ENCODE measurements around the gene MARK2. TPM values are rescaled to one million over a fixed set of nuclear protein-coding genes. Genes with fewer than 3 reads are reported as not detected.

The MARK2 gene
- polyA plus RNA-seq, 1 donor (not counting 4 experiments of a cell fraction or from before 2014, with no cell fraction given) = 20.8 TPM

DNA sequence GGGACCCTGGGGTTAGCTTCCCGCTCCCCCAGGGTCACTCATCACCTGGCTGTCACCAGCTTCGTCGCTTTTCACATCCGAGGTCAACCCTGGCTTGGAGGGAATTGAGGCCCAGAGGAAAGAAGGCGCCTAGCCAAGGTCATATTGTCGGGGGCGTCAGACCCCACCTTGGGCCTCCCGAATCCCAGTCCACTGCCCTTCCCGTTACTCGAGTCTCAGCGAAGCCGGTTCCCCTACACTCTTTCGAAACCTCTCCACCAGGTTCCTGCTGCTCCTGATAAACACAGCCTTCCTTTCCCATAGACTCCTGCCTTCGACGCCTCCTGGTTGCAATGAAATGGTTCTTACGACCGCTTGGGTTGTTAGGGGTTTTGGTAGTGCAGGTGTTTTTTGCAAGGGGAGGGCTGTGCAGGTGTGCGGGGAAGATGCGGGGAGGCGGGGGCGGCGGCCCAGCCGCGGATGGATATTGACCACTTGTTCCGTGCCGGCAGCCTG is 100.5 kb downstream of the MARK2 start:
- Histone ChIP-seq H3K9me3 (ENCODE audit: control insufficient read depth, low read depth, low read length) (no peaks in the 10 kb centered on the region), H3K9me1 (ENCODE audit: control insufficient read depth, extremely low read depth, insufficient read depth, low read length) (no peaks in the 10 kb centered on the region), H3K9ac (ENCODE audit: control insufficient read depth, extremely low read depth, insufficient read depth, low read length) (peak overlapping the region; percentile 71), H2AFZ (ENCODE audit: control insufficient read depth, low read length) (peak overlapping the region; percentile 44), H3K27ac (ENCODE audit: control insufficient read depth, insufficient read depth, low read length) (peak overlapping the region; percentile 58), H3K4me1 (ENCODE audit: control insufficient read depth, extremely low read depth, insufficient read depth, low read length) (peaks cover 14% of the 10 kb centered on the region), H3K36me3 (ENCODE audit: control insufficient read depth in 2 of 2, extremely low read depth in 1 of 2, insufficient read depth in 2 of 2, low read length in 2 of 2) (no peaks in the 10 kb centered on the region), H3K27me3 (ENCODE audit: control insufficient read depth, extremely low read depth, insufficient read depth, low read length) (no peaks in the 10 kb centered on the region), H4K20me1 (ENCODE audit: control insufficient read depth, extremely low read depth, insufficient read depth, low read length) (no peaks in the 10 kb centered on the region), H3K79me2 (ENCODE audit: control insufficient read depth, insufficient read depth, low read length) (peaks cover 43% of the 10 kb centered on the region), H3K4me3 (ENCODE audit: control insufficient read depth in 2 of 3, extremely low read depth in 1 of 3, insufficient read depth in 2 of 3, low read depth in 1 of 3, low read length in 3 of 3) (peak overlapping the region; percentile 80 to 91 (median 87)), H3K4me2 (ENCODE audit: control insufficient read depth, extremely low read depth, insufficient read depth, low read depth, low read length) (peak overlapping the region; percentile 95)
- FAIRE-seq (no peak), DNase-seq (ENCODE audit: low read depth, low spot score) (no peak)
- dilution Hi-C loops (cut with MboI; ENCODE audit: extremely low pct_ligation_motif_present, low sequenced_read_pairs) = no loop called here
- TF ChIP-seq CTCF (optimal IDR thresholded peaks at IDR 0.05 in 1 of 3, IDR thresholded peaks at IDR 0.05 in 1 of 3, conservative IDR thresholded peaks at IDR 0.05 in 1 of 3; ENCODE audit: extremely low read depth in 1 of 3, insufficient read depth in 2 of 3, low read length in 3 of 3) (no peak), EZH2 (IDR thresholded peaks at IDR 0.05; ENCODE audit: low read length) (no peak)

DNA sequence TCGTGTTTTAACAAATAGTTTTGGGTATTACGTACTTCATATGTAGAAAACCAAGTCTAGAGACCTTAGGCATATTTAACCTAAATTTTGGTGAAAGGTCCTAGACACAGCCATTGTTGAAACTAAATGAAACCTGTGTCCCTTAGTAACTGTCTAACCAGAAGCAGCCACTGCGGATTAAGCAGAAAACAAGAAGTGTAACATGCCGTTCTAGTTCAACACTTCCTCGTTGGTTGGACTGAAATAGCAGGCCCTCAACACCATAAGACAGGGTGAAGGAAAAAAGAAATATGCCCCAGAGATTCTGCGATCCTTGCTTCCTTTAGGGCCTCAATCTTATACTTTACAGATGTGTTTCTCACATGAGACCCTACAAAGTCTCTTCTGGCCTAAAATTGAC is 101.9 kb downstream of the MARK2 start:
- no peaks in the 10 kb centered on the region for H3K9me3 ChIP-seq (ENCODE audit: control insufficient read depth, low read depth, low read length)
- DNase-seq (ENCODE audit: low read depth, low spot score) (no peak), FAIRE-seq (no peak)
- dilution Hi-C loops (cut with MboI; ENCODE audit: extremely low pct_ligation_motif_present, low sequenced_read_pairs) = no loop called here
- H3K36me3 ChIP-seq (ENCODE audit: control insufficient read depth in 2 of 2, extremely low read depth in 1 of 2, insufficient read depth in 2 of 2, low read length in 2 of 2) = peaks cover 0 to 2% of the 10 kb centered on the region in 2 experiments
- H3K9ac ChIP-seq (ENCODE audit: control insufficient read depth, extremely low read depth, insufficient read depth, low read length) = no peak overlapping the region
- H3K9me1 ChIP-seq (ENCODE audit: control insufficient read depth, extremely low read depth, insufficient read depth, low read length) = no peaks in the 10 kb centered on the region
- no peak overlapping the region for H2AFZ ChIP-seq (ENCODE audit: control insufficient read depth, low read length)
- H3K27me3 ChIP-seq (ENCODE audit: control insufficient read depth, extremely low read depth, insufficient read depth, low read length) = no peaks in the 10 kb centered on the region
- no peak overlapping the region for H3K4me2 ChIP-seq (ENCODE audit: control insufficient read depth, extremely low read depth, insufficient read depth, low read depth, low read length)
- no peak overlapping the region for H3K27ac ChIP-seq (ENCODE audit: control insufficient read depth, insufficient read depth, low read length)
- peaks cover 50% of the 10 kb centered on the region for H3K79me2 ChIP-seq (ENCODE audit: control insufficient read depth, insufficient read depth, low read length)
- TF ChIP-seq EZH2 (IDR thresholded peaks at IDR 0.05; ENCODE audit: low read length) (no peak), CTCF (optimal IDR thresholded peaks at IDR 0.05 in 1 of 3, IDR thresholded peaks at IDR 0.05 in 1 of 3, conservative IDR thresholded peaks at IDR 0.05 in 1 of 3; ENCODE audit: extremely low read depth in 1 of 3, insufficient read depth in 2 of 3, low read length in 3 of 3) (no peak)
- peaks cover 17% of the 10 kb centered on the region for H3K4me1 ChIP-seq (ENCODE audit: control insufficient read depth, extremely low read depth, insufficient read depth, low read length)
- no peak overlapping the region for H3K4me3 ChIP-seq (ENCODE audit: control insufficient read depth in 2 of 3, extremely low read depth in 1 of 3, insufficient read depth in 2 of 3, low read depth in 1 of 3, low read length in 3 of 3)
- H4K20me1 ChIP-seq (ENCODE audit: control insufficient read depth, extremely low read depth, insufficient read depth, low read length) = no peaks in the 10 kb centered on the region

All from keratinocyte (primary cell).